CD14-positive monocyte (primary cell): ENCODE results near the gene ZSCAN25. TPM values are rescaled to one million over a fixed set of nuclear protein-coding genes. Genes with fewer than 3 reads are reported as not detected.

ENCODE experiments used
- DNase-seq, 3 donors: peaks; one replicate each; pipeline ENCODE4 v3.0.0-alpha.2; 2011 to 2022
- H2AFZ ChIP-seq: 2 replicates; pipeline ENCODE4 v1.6.0; 2012; ENCODE audit warnings: mild to moderate bottlenecking, low read depth, low read length, inconsistent platforms; ENCODE audit not compliant: insufficient read depth, poor library complexity, severe bottlenecking
- H3K27ac ChIP-seq, 2 donors: 1 replicate in 1 of 2; 2 replicates in 1 of 2; pipeline ENCODE4 v1.5.1; 2012 to 2013; ENCODE audit warnings: low read length in 2 of 2, control low read depth in 1 of 2, inconsistent platforms in 1 of 2, low read depth in 1 of 2, mild to moderate bottlenecking in 1 of 2
- H3K27me3 ChIP-seq, 2 donors: one replicate each; pipeline versions ENCODE4 v1.6.0 to v1.6.1; 2011 to 2013; ENCODE audit warnings: low read length in 2 of 2; ENCODE audit not compliant: control insufficient read depth in 2 of 2, insufficient read depth in 2 of 2
- H3K36me3 ChIP-seq, 2 donors: replicated peaks in 1 of 2; 1 replicate in 1 of 2; 2 replicates in 1 of 2; pipeline versions ENCODE4 v1.5.1 to v1.6.1; 2012 to 2013; ENCODE audit warnings: low read length in 2 of 2, control low read depth in 1 of 2, inconsistent platforms in 1 of 2, mild to moderate bottlenecking in 1 of 2; ENCODE audit not compliant: insufficient read depth in 2 of 2, control insufficient read depth in 1 of 2
- H3K4me1 ChIP-seq, 2 donors: 1 replicate in 1 of 2; 2 replicates in 1 of 2; pipeline versions ENCODE4 v1.5.1 to v1.6.1; 2012 to 2013; ENCODE audit warnings: low read length in 2 of 2, control low read depth in 1 of 2, inconsistent platforms in 1 of 2, mild to moderate bottlenecking in 1 of 2, moderate library complexity in 1 of 2; ENCODE audit not compliant: insufficient read depth in 2 of 2, control insufficient read depth in 1 of 2
- H3K4me2 ChIP-seq: replicated peaks from 2 replicates; pipeline ENCODE3; 2012; ENCODE audit warnings: low read length, moderate library complexity, mild to moderate bottlenecking; ENCODE audit not compliant: poor library complexity, severe bottlenecking; ENCODE audit errors: extremely low read depth
- H3K4me3 ChIP-seq, 3 experiments: fragments of 200-600 bp in 1 of 3; sonication (generic) in 1 of 3; replicated peaks in 1 of 3; 1 replicate in 2 of 3; 2 replicates in 1 of 3; pipeline ENCODE4 v1.5.1; 2011 to 2013; ENCODE audit warnings: low read length in 3 of 3, mild to moderate bottlenecking in 3 of 3, control low read depth in 2 of 3, low read depth in 2 of 3, inconsistent platforms in 1 of 3, moderate library complexity in 1 of 3
- H3K79me2 ChIP-seq: 2 replicates; pipeline ENCODE4 v1.6.0; 2012; ENCODE audit warnings: mild to moderate bottlenecking, control low read depth, inconsistent platforms, low read length, moderate library complexity; ENCODE audit not compliant: insufficient read depth
- H3K9ac ChIP-seq: 2 replicates; pipeline ENCODE4 v1.6.0; 2017; ENCODE audit warnings: low read length, mild to moderate bottlenecking; ENCODE audit not compliant: insufficient read depth, poor library complexity, severe bottlenecking
- H3K9me3 ChIP-seq, 2 donors: replicated peaks in 1 of 2; 1 replicate in 1 of 2; 2 replicates in 1 of 2; pipeline versions ENCODE4 v1.5.1 to v1.6.1; 2012 to 2013; ENCODE audit warnings: low read length in 2 of 2, control low read depth in 1 of 2; ENCODE audit not compliant: control insufficient read depth in 1 of 2, insufficient read depth in 1 of 2
- H4K20me1 ChIP-seq: 2 replicates; pipeline ENCODE4 v1.6.0; 2012; ENCODE audit warnings: mild to moderate bottlenecking, low read length, control low read depth, moderate library complexity; ENCODE audit not compliant: insufficient read depth
- H3K27ac Mint-ChIP-seq, 7 donors: one replicate each; pipeline ENCODE4 v1.8.0; 2020; ENCODE audit warnings: mild to moderate bottlenecking in 7 of 7, mixed read lengths in 7 of 7, moderate library complexity in 6 of 7, inconsistent platforms in 2 of 7
- H3K27me3 Mint-ChIP-seq, 3 donors: one replicate each; pipeline ENCODE4 v1.8.0; 2021 to 2022; ENCODE audit warnings: low read depth in 3 of 3, mild to moderate bottlenecking in 3 of 3, mixed read lengths in 3 of 3, moderate library complexity in 3 of 3, inconsistent platforms in 1 of 3
- H3K36me3 Mint-ChIP-seq, 2 donors: one replicate each; pipeline ENCODE4 v1.8.0; 2020; ENCODE audit warnings: mixed read lengths in 2 of 2, inconsistent platforms in 1 of 2, mild to moderate bottlenecking in 1 of 2
- H3K4me1 Mint-ChIP-seq: one replicate; pipeline ENCODE4 v1.8.0; 2020; ENCODE audit warnings: mild to moderate bottlenecking, mixed read lengths
- H3K4me3 Mint-ChIP-seq, 2 donors: one replicate each; pipeline ENCODE4 v1.8.0; 2020; ENCODE audit warnings: mild to moderate bottlenecking in 2 of 2, mixed read lengths in 2 of 2, moderate library complexity in 1 of 2
- H3K9me3 Mint-ChIP-seq, 7 donors: one replicate each; pipeline ENCODE4 v1.8.0; 2020 to 2022; ENCODE audit warnings: mixed read lengths in 7 of 7, mild to moderate bottlenecking in 6 of 7, moderate library complexity in 6 of 7, inconsistent platforms in 2 of 7
- WGBS: methylation state at CpG from one replicate; pipeline ENCODE4 v1.1.5; 2013; ENCODE audit warnings: missing lambda C conversion rate; ENCODE audit not compliant: insufficient coverage; 5-methylcytosine and 5-hydroxymethylcytosine counted together
- intact Hi-C, 2 donors: fragments of 100-400 bp; cut with micrococcal nuclease; formaldehyde crosslinking; loops; one replicate each; pipeline versions ENCODE4 v1.15.0 to v1.15.1; 2023
- polyA plus RNA-seq, 3 donors: library from polyadenylated mRNA; depleted of rRNA in 1 of 3; unstranded in 2 of 3; stranded (reverse) in 1 of 3; fragments of 300-500 nt in 2 of 3; fragments of >200 nt in 1 of 3; fragmentation: Illumina TruSeq in 2 of 3; gene quantifications; 1 replicate in 2 of 3; 2 replicates in 1 of 3; pipeline ENCODE4 v1.2.3, GENCODE V29; 2012 to 2021
- TF ChIP-seq, protein P1 (sequence below): fragments of 200-600 bp; IDR thresholded peaks from one replicate; pipeline ENCODE4 v1.8.0; 2022; ENCODE audit warnings: antibody characterized with exemption, mild to moderate bottlenecking

The ZSCAN25 gene
- polyA plus RNA-seq, 3 donors, result 4.3 to 7.3 (median 6.1) TPM

DNA sequence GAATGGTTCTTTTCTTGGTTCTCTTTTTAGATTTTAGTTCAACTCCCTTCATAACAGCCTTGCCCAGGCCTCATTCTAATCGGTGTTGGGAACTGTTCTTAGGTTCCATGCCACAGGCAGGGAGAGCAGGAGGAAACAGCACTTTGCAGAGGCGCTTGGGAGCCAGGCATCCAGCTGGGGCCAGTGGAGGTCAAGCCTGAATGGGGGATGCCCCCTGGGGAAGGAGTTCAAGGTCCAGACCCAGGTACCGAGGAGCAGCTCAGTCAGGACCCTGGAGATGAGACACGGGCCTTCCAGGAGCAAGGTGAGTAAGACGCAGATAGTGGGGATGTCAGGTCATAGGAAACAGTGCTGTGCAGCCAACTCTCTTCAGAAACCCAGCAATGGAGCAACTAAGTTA is 4.5 kb downstream of the ZSCAN25 start:
- H3K4me2 ChIP-seq, result no peak overlapping the region
- H3K36me3 Mint-ChIP-seq, result peaks cover 79 to 80% of the 10 kb centered on the region in 2 donors
- no peak overlapping the region for H3K27ac ChIP-seq
- peaks cover 24% of the 10 kb centered on the region for H3K4me1 Mint-ChIP-seq
- H3K9me3 Mint-ChIP-seq, result peaks cover 0 to under 1% (median 0%) of the 10 kb centered on the region in 7 donors
- no peak overlapping the region for H3K9ac ChIP-seq
- peaks cover 0 to 8% (median 2%) of the 10 kb centered on the region in 3 donors for H3K27me3 Mint-ChIP-seq
- H3K9me3 ChIP-seq, result no peaks in the 10 kb centered on the region
- intact Hi-C loops, result no loop called here
- no peak overlapping the region for H3K4me3 Mint-ChIP-seq
- TF ChIP-seq, protein P1, sequence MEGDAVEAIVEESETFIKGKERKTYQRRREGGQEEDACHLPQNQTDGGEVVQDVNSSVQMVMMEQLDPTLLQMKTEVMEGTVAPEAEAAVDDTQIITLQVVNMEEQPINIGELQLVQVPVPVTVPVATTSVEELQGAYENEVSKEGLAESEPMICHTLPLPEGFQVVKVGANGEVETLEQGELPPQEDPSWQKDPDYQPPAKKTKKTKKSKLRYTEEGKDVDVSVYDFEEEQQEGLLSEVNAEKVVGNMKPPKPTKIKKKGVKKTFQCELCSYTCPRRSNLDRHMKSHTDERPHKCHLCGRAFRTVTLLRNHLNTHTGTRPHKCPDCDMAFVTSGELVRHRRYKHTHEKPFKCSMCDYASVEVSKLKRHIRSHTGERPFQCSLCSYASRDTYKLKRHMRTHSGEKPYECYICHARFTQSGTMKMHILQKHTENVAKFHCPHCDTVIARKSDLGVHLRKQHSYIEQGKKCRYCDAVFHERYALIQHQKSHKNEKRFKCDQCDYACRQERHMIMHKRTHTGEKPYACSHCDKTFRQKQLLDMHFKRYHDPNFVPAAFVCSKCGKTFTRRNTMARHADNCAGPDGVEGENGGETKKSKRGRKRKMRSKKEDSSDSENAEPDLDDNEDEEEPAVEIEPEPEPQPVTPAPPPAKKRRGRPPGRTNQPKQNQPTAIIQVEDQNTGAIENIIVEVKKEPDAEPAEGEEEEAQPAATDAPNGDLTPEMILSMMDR, result no peak
- peaks cover 21% of the 10 kb centered on the region for H3K79me2 ChIP-seq
- H3K27ac Mint-ChIP-seq, result peak overlapping the region in 2 of 7 donors; percentile 6 to 64
- no peak overlapping the region for H2AFZ ChIP-seq
- peaks cover 12% of the 10 kb centered on the region for H4K20me1 ChIP-seq
- H3K4me1 ChIP-seq, result peaks cover 9 to 14% of the 10 kb centered on the region in 2 donors
- H3K4me3 ChIP-seq, result no peak overlapping the region
- DNase-seq, result no peak
- peaks cover 75 to 81% of the 10 kb centered on the region in 2 donors for H3K36me3 ChIP-seq
- no peaks in the 10 kb centered on the region for H3K27me3 ChIP-seq
- WGBS, result 100% methylated on average over 3 of the region's 5 CpGs

DNA sequence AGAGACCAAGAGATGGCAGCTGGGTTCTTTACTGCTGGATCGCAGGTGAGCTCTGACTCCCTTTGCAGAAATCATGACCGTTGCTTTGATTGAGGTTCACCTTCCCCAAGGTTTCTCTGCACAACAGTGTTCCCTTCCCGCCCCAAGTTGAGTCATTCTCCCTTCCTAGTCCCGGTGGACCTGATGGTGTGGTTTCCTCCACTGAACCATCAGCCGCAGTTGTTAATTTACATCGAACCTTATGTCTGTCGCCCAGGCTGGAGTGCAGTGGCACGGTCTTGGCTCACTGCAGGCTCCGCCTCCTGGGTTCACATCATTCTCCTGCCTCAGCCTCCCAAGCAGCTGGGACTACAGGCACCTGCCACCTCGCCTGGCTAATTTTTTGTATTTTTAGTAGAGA is 5.8 kb downstream of the ZSCAN25 start:
- Mint-ChIP-seq H3K36me3 (peaks cover 90 to 91% of the 10 kb centered on the region in 2 donors), H3K27me3 (peaks cover 0 to 7% (median 2%) of the 10 kb centered on the region in 3 donors), H3K27ac (no peak overlapping the region), H3K4me1 (peaks cover 18% of the 10 kb centered on the region), H3K4me3 (no peak overlapping the region), H3K9me3 (no peaks in the 10 kb centered on the region)
- Histone ChIP-seq H3K79me2 (peaks cover 10% of the 10 kb centered on the region), H3K9me3 (no peaks in the 10 kb centered on the region), H3K4me2 (no peak overlapping the region), H3K4me1 (peaks cover 2 to 6% of the 10 kb centered on the region in 2 donors), H3K9ac (no peak overlapping the region), H3K27me3 (no peaks in the 10 kb centered on the region), H3K4me3 (no peak overlapping the region), H3K36me3 (peaks cover 85 to 94% of the 10 kb centered on the region in 2 donors), H3K27ac (no peak overlapping the region), H2AFZ (no peak overlapping the region), H4K20me1 (peaks cover 12% of the 10 kb centered on the region)
- no peak for DNase-seq
- WGBS, result 94% methylated on average over 7 of the region's 10 CpGs
- intact Hi-C loops, result no loop called here
- TF ChIP-seq, protein P1, result no peak
